Lower leg skin (tissue), 3 donors: Measurements from ENCODE around the gene BCAS4.

Source experiments
- POLR2A ChIP-seq, 2 donors: fragments of 450-650 bp; IDR thresholded peaks; one replicate each; pipeline ENCODE4 v1.6.1; 2016 to 2017; ENCODE audit warnings: antibody characterized with exemption in 2 of 2, mild to moderate bottlenecking in 1 of 2, moderate library complexity in 1 of 2
- TF ChIP-seq, protein P1 (sequence below), 3 donors: fragments of 450-650 bp; IDR thresholded peaks; one replicate each; pipeline ENCODE4 v1.5.1; 2016; ENCODE audit warnings: antibody characterized with exemption in 3 of 3, mild to moderate bottlenecking in 3 of 3, moderate library complexity in 2 of 3

GRCh38 chr20:50823319-50823718, 28.5 kb downstream of the BCAS4 start:
- TF ChIP-seq POLR2A (IDR thresholded peaks at IDR 0.05) = no peak
- TF ChIP-seq, protein P1, sequence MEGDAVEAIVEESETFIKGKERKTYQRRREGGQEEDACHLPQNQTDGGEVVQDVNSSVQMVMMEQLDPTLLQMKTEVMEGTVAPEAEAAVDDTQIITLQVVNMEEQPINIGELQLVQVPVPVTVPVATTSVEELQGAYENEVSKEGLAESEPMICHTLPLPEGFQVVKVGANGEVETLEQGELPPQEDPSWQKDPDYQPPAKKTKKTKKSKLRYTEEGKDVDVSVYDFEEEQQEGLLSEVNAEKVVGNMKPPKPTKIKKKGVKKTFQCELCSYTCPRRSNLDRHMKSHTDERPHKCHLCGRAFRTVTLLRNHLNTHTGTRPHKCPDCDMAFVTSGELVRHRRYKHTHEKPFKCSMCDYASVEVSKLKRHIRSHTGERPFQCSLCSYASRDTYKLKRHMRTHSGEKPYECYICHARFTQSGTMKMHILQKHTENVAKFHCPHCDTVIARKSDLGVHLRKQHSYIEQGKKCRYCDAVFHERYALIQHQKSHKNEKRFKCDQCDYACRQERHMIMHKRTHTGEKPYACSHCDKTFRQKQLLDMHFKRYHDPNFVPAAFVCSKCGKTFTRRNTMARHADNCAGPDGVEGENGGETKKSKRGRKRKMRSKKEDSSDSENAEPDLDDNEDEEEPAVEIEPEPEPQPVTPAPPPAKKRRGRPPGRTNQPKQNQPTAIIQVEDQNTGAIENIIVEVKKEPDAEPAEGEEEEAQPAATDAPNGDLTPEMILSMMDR (IDR thresholded peaks at IDR 0.05) = no peak
